HEK293T (cell line): ENCODE results near the gene LCP1.

Experiments used
- CTCF ChIA-PET: fragments of 350-600 bp; formaldehyde crosslinking; extraction: SDS; loops from one replicate; lab custom pipeline; 2021; ENCODE audit warnings: antibody characterized with exemption, inconsistent platforms; lab: Yijun Ruan, JAX
- POLR2A ChIA-PET: fragments of 350-600 bp; formaldehyde crosslinking; extraction: SDS; loops from one replicate; lab custom pipeline; 2020; ENCODE audit warnings: antibody characterized with exemption, inconsistent platforms; lab: Yijun Ruan, JAX
- DNase-seq: peaks from one replicate; pipeline ENCODE4 v3.0.0; 2012; ENCODE audit warnings: mixed read lengths; ENCODE audit errors: extremely low spot score
- ARNT ChIP-seq: fragments of 450-650 bp; IDR thresholded peaks from 2 replicates; pipeline ENCODE4 v1.6.1; 2017; ENCODE audit warnings: mild to moderate bottlenecking
- BHLHE40 ChIP-seq: fragments of 450-650 bp; IDR thresholded peaks from 2 replicates; pipeline ENCODE4 v1.6.1; 2016; ENCODE audit warnings: mild to moderate bottlenecking, moderate library complexity, borderline replicate concordance
- CTBP1 ChIP-seq: fragments of 450-650 bp; IDR thresholded peaks from 2 replicates; pipeline ENCODE4 v1.6.1; 2016; ENCODE audit warnings: borderline replicate concordance
- ELF4 ChIP-seq: fragments of 450-650 bp; IDR thresholded peaks from 2 replicates; pipeline ENCODE4 v1.6.1; 2017; ENCODE audit warnings: antibody characterized with exemption
- FOXA1 ChIP-seq: fragments of 450-650 bp; IDR thresholded peaks from 2 replicates; pipeline ENCODE4 v1.6.1; 2016; ENCODE audit warnings: mild to moderate bottlenecking
- FOXK2 ChIP-seq: fragments of 450-650 bp; IDR thresholded peaks from 2 replicates; pipeline ENCODE4 v1.6.1; 2016; ENCODE audit warnings: mild to moderate bottlenecking
- FOXM1 ChIP-seq: fragments of 450-650 bp; IDR thresholded peaks from 2 replicates; pipeline ENCODE4 v1.6.1; 2017; ENCODE audit warnings: mild to moderate bottlenecking, borderline replicate concordance
- HDGF ChIP-seq: fragments of 450-650 bp; IDR thresholded peaks from 2 replicates; pipeline ENCODE4 v1.6.1; 2017; ENCODE audit warnings: antibody characterized with exemption, borderline replicate concordance
- L3MBTL2 ChIP-seq: fragments of 450-650 bp; conservative IDR thresholded peaks from 2 replicates; pipeline ENCODE4 v1.6.1; 2016; ENCODE audit warnings: mild to moderate bottlenecking
- LEF1 ChIP-seq: fragments of 450-650 bp; IDR thresholded peaks from 2 replicates; pipeline ENCODE4 v1.6.1; 2017; ENCODE audit warnings: mild to moderate bottlenecking, borderline replicate concordance
- NFRKB ChIP-seq: fragments of 450-650 bp; IDR thresholded peaks from 2 replicates; pipeline ENCODE4 v1.6.1; 2016; ENCODE audit warnings: mild to moderate bottlenecking, moderate library complexity
- SP1 ChIP-seq: fragments of 450-650 bp; IDR thresholded peaks from 2 replicates; pipeline ENCODE4 v1.6.1; 2017
- SUZ12 ChIP-seq: fragments of 450-650 bp; IDR thresholded peaks from 2 replicates; pipeline ENCODE4 v1.6.1; 2016; ENCODE audit warnings: mild to moderate bottlenecking
- TARDBP ChIP-seq: fragments of 450-650 bp; IDR thresholded peaks from 2 replicates; pipeline ENCODE4 v1.6.1; 2016
- ZNF384 ChIP-seq: fragments of 450-650 bp; IDR thresholded peaks from 2 replicates; pipeline ENCODE4 v1.6.1; 2016
- TF ChIP-seq, protein P1 (sequence below): fragments of 450-650 bp; IDR thresholded peaks from 2 replicates; pipeline ENCODE4 v1.6.1; 2016

Gene LCP1

DNA sequence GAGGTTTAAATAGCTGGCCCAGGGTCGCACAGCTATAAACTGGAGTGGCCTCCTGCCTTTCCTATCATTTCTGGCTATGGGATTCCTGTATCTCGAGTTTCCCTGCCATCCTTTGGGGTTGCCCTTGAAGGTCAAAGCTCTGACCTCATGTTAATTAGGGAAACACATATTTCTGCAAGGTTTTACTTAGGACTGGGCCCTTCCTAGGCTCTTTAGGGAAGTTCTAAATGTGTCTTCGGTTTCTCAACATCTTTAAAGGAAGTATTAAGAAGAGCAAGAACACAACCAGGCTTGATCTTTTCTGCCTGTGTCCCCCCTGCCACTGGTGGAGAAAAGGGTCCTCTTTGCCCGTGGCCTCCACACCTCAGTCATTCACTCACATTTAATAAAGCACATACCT is 10.8 kb downstream of the LCP1 start:
- ChIA-PET POLR2A (no interaction called here), CTCF (interaction anchor here (0.8 to 1.0 kb wide), 2 partner anchors 11 to 14 kb away, joined by 3 read pairs; no protein-coding TSS in a partner anchor)
- TF ChIP-seq SP1 (no peak), CTBP1 (no peak), ARNT (no peak), NFRKB (no peak), HDGF (no peak), ELF4 (no peak), SUZ12 (no peak), ZNF384 (no peak), LEF1 (no peak), FOXA1 (no peak), FOXK2 (no peak), BHLHE40 (no peak), FOXM1 (no peak), TARDBP (no peak), L3MBTL2 (no peak)
- TF ChIP-seq, protein P1, sequence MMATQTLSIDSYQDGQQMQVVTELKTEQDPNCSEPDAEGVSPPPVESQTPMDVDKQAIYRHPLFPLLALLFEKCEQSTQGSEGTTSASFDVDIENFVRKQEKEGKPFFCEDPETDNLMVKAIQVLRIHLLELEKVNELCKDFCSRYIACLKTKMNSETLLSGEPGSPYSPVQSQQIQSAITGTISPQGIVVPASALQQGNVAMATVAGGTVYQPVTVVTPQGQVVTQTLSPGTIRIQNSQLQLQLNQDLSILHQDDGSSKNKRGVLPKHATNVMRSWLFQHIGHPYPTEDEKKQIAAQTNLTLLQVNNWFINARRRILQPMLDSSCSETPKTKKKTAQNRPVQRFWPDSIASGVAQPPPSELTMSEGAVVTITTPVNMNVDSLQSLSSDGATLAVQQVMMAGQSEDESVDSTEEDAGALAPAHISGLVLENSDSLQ, result no peak
- DNase-seq, result no peak

DNA sequence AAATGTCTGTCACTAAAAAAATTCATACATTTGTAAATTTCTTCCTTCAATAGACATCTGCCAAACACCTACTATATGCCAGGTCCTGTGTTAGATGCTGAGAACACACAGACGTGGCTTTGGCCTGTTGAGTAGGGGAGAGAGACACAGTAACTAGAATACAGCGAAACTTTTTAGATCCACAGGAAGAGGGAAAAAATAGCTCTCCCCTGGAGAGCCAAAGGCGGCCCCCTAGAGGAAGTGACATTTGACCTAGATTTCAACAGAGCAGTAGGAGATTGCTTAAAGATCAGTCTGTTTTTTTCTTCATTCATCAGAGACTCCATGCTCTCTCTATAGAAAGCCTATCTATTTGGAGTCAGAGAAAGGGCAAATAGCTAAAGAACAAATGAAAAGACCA is 11.3 kb downstream of the LCP1 start:
- ChIA-PET POLR2A (no interaction called here), CTCF (interaction anchor here (0.8 to 1.0 kb wide), 2 partner anchors 10 to 15 kb away, joined by 3 read pairs; no protein-coding TSS in a partner anchor)
- TF ChIP-seq LEF1 (no peak), FOXK2 (no peak), FOXA1 (no peak), SP1 (no peak), ZNF384 (no peak), TARDBP (no peak)
- DNase-seq, result no peak

DNA sequence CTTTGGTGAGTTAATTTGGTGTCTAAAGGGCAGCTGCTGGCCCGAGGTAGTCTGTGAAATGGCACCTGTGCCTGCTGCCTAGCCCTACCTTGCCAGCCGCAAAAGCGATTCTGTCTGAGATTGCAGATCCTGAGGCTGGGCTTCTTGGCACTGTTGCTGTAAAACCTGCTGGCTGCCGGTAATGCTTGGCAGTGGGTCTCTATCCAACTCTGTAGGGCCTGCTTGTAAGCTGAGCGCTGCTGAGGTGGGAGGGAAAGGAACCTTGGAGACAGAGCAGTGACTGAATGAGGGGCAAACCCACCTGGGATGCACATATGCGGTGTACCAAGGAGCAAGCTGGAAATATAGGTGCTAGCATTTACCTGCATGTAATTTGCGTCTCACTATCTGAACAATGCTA is 11.7 kb downstream of the LCP1 start:
- ChIA-PET POLR2A (no interaction called here), CTCF (interaction anchor here (0.8 kb wide), 1 partner anchor 10 kb away, joined by 3 read pairs; no protein-coding TSS in a partner anchor)
- no peak for DNase-seq
- TF ChIP-seq SUZ12 (no peak), L3MBTL2 (no peak), FOXA1 (no peak), FOXM1 (no peak), SP1 (no peak), ARNT (no peak), CTBP1 (no peak), FOXK2 (no peak), BHLHE40 (no peak), ZNF384 (no peak), LEF1 (no peak), NFRKB (no peak)
- TF ChIP-seq, protein P1, result no peak

DNA sequence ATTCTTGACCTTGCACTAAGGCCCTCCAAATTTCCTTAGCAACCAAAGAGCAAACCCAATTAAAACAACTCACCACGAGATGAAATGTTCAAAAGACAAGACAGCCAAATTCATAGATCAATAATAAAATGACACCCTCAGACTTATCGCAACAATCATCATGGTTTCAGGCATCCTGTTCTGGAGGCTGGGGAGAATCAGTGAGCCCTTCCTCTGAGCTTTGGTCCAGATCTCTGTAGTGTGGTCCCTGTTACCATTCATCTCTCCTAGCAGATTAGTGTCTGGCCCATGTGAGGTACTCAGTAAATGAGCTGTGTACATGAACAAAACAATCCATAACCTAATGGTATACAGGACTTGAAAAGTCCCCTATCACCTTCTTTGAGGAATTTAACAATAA is 12.2 kb downstream of the LCP1 start:
- TF ChIP-seq ELF4 (no peak), L3MBTL2 (no peak), BHLHE40 (no peak)
- ChIA-PET POLR2A (no interaction called here), CTCF (no interaction called here)
- no peak for DNase-seq

DNA sequence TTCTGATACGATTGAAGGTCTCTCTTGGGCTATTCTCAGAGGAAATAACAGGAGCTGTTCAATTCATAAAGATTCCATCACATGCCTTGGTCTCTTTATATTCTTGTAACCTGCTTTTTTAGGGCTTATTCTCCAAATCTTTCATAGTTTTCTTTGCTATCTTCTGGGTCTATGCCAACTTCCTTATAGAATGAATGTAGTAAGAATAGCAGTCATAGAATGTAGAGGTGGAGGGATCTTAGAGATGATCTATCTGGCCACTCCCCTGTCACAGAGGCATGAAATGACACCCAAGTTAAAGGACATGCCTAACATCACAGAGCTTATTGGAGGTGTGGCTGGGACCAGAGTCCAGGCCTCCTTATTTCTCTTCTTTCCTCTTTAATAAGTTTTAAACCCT is 13.2 kb downstream of the LCP1 start:
- ChIA-PET POLR2A (no interaction called here), CTCF (no interaction called here)
- no peak for TF ChIP-seq SP1
- DNase-seq, result no peak

DNA sequence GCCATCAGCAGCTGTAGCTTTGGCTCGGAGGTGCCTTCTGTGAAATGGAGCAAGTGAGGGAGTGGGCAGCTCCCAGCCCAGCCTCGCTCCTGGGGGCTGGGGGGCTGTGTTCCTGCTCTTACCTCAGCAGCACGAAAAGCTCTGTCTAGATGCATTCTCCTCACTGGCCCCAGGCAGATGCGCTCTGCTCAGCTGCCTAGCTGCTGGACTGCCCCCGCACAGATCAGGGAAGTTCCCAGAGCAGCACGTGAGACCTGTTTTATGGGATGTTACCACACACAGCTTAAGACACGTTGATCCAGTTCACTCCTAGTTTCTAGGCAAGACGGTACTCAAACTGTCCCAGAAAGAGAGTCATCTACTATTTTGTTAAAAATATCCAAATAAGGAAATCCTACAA is 13.6 kb downstream of the LCP1 start:
- TF ChIP-seq ZNF384 (no peak), SP1 (no peak), FOXA1 (no peak), SUZ12 (no peak), ARNT (no peak), L3MBTL2 (no peak), FOXM1 (no peak), FOXK2 (no peak), ELF4 (no peak), BHLHE40 (no peak), HDGF (no peak), LEF1 (no peak), NFRKB (no peak)
- TF ChIP-seq, protein P1, result no peak
- ChIA-PET POLR2A (no interaction called here), CTCF (no interaction called here)
- no peak for DNase-seq

DNA sequence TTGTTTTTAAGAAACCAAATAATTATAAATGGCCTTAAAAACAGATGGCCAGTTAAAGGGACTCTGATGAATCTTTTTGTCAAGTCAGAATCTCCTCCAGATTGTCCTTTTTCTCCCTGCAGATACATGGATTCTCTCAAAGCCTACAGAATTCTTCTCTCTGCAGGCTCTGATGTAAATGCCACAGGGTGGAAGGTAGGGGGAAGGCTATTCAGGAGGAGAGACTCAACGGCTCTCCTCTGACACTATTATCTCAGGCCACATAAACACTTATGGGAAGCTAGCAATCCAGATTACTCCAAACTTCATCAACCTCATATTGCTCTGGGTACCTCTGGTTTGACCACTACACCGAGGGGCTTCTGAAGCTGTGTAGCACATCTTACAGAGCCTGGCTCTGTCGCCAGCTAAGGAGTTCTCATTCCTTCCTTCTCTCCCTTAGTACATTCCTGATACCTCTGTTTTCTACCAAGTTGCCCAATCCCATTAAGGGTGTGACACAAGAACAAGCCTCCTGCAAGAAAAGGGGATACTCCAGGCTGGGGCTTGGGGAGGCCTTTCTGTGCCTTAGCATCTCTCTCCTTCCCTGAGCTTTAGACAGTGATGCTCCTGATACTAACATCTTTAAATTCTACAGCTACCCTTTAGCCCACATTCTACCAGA is 14.9 kb downstream of the LCP1 start:
- ChIA-PET CTCF (no interaction called here), POLR2A (no interaction called here)

More for the DNA sequence above, 14.9 kb downstream of the LCP1 start:
- no peak for DNase-seq
- TF ChIP-seq ELF4, result no peak
- TF ChIP-seq SP1, result no peak
- no peak for TF ChIP-seq TARDBP
- TF ChIP-seq FOXA1, result no peak
- TF ChIP-seq CTBP1, result no peak
- TF ChIP-seq LEF1, result no peak
- TF ChIP-seq SUZ12, result no peak
- TF ChIP-seq ARNT, result no peak
